Muscle layer of colon (tissue), 2 donors: Measurements from ENCODE around the gene SMG7.
"Not testable (repeated sequence)": the region's sequence is repeated elsewhere in the genome, so short reads cannot be mapped to it uniquely, and the experiment has no call there.

ENCODE experiments used
- H3K27ac ChIP-seq: one replicate; pipeline ENCODE4 v1.7.0; 2013; ENCODE audit warnings: low read depth, mild to moderate bottlenecking, low read length, moderate library complexity
- H3K27me3 ChIP-seq, 2 donors: one replicate each; pipeline ENCODE4 v1.7.0; 2013; ENCODE audit warnings: low read length in 2 of 2, mild to moderate bottlenecking in 2 of 2; ENCODE audit not compliant: insufficient read depth in 2 of 2, control insufficient read depth in 1 of 2
- H3K36me3 ChIP-seq: one replicate; pipeline ENCODE4 v1.7.0; 2013; ENCODE audit warnings: mild to moderate bottlenecking, low read length; ENCODE audit not compliant: insufficient read depth
- H3K4me1 ChIP-seq: one replicate; pipeline ENCODE4 v1.7.0; 2013; ENCODE audit warnings: mild to moderate bottlenecking, low read length; ENCODE audit not compliant: insufficient read depth
- H3K4me3 ChIP-seq, 2 donors: one replicate each; pipeline ENCODE4 v1.7.0; 2013; ENCODE audit warnings: low read length in 2 of 2, low read depth in 1 of 2, mild to moderate bottlenecking in 1 of 2, moderate library complexity in 1 of 2
- H3K9ac ChIP-seq: one replicate; pipeline ENCODE4 v1.7.0; 2013; ENCODE audit warnings: low read length
- H3K9me3 ChIP-seq: one replicate; pipeline ENCODE4 v1.7.0; 2013; ENCODE audit warnings: mild to moderate bottlenecking, low read length
- donor health status: abdominal sarcoma.
- donor health status: Adenocarcinoma of cecum.

The SMG7 gene, protein sequence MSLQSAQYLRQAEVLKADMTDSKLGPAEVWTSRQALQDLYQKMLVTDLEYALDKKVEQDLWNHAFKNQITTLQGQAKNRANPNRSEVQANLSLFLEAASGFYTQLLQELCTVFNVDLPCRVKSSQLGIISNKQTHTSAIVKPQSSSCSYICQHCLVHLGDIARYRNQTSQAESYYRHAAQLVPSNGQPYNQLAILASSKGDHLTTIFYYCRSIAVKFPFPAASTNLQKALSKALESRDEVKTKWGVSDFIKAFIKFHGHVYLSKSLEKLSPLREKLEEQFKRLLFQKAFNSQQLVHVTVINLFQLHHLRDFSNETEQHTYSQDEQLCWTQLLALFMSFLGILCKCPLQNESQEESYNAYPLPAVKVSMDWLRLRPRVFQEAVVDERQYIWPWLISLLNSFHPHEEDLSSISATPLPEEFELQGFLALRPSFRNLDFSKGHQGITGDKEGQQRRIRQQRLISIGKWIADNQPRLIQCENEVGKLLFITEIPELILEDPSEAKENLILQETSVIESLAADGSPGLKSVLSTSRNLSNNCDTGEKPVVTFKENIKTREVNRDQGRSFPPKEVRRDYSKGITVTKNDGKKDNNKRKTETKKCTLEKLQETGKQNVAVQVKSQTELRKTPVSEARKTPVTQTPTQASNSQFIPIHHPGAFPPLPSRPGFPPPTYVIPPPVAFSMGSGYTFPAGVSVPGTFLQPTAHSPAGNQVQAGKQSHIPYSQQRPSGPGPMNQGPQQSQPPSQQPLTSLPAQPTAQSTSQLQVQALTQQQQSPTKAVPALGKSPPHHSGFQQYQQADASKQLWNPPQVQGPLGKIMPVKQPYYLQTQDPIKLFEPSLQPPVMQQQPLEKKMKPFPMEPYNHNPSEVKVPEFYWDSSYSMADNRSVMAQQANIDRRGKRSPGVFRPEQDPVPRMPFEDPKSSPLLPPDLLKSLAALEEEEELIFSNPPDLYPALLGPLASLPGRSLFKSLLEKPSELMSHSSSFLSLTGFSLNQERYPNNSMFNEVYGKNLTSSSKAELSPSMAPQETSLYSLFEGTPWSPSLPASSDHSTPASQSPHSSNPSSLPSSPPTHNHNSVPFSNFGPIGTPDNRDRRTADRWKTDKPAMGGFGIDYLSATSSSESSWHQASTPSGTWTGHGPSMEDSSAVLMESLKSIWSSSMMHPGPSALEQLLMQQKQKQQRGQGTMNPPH

DNA sequence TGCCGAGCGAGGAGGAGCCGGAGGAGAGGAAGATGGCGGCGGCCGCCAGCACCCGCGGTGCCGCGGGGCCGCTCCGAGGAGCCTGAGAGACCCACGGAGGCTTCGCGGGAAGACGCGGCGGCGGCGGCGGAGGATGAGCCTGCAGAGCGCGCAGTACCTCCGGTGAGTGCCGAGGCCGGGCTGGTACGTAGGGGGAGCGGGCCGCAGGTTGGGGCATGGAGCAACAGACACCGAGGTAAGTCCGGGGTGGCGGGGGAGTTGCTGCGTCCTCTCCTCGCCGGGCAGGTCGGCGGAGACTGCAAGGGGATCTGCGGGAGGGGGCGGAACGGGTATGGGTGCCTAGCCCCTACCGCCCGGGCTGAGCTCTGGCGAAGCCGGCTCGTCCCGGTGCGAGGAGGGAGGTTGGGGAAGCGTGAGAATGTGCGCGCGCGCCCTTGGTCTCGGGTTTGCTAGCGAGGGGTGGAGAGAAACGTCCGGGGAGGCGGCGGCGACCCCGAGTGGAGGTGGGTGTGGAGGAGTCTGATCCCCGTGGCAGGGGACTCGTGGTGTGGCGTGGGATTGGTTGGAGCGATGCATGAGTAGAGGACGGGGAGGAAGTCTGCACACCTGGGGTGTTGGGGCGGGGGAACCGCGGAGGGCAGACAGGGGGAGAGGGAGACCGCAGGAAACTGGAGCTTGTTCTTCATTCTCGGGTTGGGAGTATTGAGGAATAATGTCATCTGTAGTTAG, at the start of gene SMG7:
SMG7 (plus strand) TSS at position 12 of the 729 bp plus-strand sequence; CDS start at position 134, 122 bp downstream.
- Histone ChIP-seq H3K27me3 (no peaks in the 10 kb centered on the region), H3K4me3 (peak within 1 kb of the TSS; percentile 89 to 92), H3K36me3 (no peaks in the 10 kb centered on the region), H3K9me3 (no peaks in the 10 kb centered on the region), H3K4me1 (peaks cover 18% of the 10 kb centered on the region), H3K27ac (peak within 1 kb of the TSS; percentile 99), H3K9ac (peak within 1 kb of the TSS; percentile 85)

DNA sequence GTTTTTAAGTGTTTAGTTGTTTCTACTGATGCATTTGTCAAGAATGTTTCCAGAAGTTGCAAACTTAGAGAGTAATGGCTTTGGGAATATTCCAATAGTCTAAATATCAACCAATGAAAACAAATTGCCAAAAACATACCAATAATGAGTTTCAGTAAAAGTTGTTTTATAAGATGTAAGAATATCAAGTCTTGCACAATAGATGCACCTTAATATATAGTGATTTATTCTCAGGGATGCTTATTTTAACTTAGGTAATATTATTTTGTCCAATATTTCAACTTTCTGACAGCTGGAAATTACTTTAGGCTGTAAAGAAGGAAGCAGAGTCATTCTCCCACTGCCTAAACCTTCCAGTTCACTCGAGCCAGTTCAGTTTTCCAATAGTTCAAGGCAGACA, 48.8 kb upstream of the SMG7 start:
- no peaks in the 10 kb centered on the region for H3K9me3 ChIP-seq
- peaks cover 5 to 11% of the 10 kb centered on the region in 2 donors for H3K27me3 ChIP-seq
- H3K4me3 ChIP-seq: no peak overlapping the region
- H3K4me1 ChIP-seq: no peaks in the 10 kb centered on the region
- H3K27ac ChIP-seq: no peak overlapping the region
- no peaks in the 10 kb centered on the region for H3K36me3 ChIP-seq
- H3K9ac ChIP-seq: no peak overlapping the region

DNA sequence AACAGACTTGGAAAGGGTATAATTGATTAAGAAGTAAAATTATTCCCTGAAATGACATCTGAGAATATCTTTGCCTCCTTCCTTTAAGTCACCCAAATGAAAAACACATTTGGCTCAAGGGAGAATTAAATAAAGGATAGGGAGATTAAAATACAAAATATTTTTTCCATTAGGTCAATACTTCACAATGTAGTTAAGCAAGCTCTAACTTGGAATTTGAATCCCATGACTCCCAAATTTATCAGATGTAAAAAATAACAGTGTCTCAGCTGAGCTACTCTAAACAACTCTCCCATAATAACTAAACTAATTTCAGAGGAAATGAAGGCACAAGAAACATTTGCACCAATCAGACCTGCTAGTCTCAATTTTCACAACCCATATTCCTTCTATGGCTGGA, 47.6 kb upstream of the SMG7 start:
- no peaks in the 10 kb centered on the region for H3K9me3 ChIP-seq
- H3K4me1 ChIP-seq: no peaks in the 10 kb centered on the region
- no peaks in the 10 kb centered on the region for H3K36me3 ChIP-seq
- no peak overlapping the region for H3K4me3 ChIP-seq
- no peak overlapping the region for H3K27ac ChIP-seq
- peaks cover 1 to 11% of the 10 kb centered on the region in 2 donors for H3K27me3 ChIP-seq
- H3K9ac ChIP-seq: no peak overlapping the region

DNA sequence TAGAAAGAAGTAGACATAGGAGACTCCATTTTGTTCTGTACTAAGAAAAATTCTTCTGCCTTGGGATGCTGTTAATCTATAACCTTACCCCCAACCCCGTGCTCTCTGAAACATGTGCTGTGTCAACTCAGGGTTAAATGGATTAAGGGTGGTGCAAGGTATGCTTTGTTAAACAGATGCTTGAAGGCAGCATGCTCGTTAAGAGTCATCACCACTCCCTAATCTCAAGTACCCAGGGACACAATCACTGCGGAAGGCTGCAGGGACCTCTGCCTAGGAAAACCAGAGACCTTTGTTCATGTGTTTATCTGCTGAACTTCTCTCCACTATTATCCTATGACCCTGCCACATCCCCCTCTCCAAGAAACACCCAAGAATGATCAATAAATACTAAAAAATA, 44.7 kb upstream of the SMG7 start:
- H3K36me3 ChIP-seq, H3K27me3 ChIP-seq, H3K9ac ChIP-seq, H3K4me1 ChIP-seq, H3K27ac ChIP-seq, H3K9me3 ChIP-seq, H3K4me3 ChIP-seq: not testable (repeated sequence)

DNA sequence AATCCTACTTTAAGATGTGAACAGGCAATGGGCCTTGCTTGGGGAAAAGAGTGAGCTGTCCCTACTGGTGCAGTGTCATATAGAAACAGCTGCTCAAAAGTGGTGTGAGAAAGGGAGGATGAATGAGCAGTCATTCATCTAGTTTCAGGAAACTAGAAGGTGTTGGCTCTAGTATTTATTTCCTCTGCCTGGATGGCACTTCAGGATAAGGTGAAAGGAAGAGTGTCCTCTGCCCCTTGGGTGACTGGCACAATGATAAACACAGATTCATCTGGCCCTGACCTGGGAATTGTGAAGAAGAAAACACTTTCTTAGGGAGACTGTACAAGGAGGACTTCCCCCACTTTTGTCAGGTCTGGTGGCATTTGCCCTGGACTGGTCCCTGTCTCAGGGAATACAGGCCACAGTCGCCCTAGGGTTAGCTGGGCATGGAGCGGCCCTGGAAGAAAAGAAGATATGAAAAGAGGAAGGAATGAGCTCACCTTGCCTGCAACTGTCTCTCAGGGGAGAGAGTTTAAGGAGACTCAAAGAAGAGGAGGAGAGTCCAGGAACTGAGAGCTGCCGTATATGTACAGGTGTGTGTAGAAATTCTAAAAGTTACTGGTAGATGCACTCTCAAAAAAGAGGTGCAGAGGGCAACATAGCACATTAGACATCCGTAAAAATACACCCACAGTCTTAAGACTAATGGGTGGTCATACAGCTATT, 40.3 kb upstream of the SMG7 start:
- H3K4me3 ChIP-seq: no peak overlapping the region
- H3K27ac ChIP-seq: no peak overlapping the region
- no peak overlapping the region for H3K9ac ChIP-seq
- H3K9me3 ChIP-seq: no peaks in the 10 kb centered on the region
- H3K36me3 ChIP-seq: no peaks in the 10 kb centered on the region
- H3K4me1 ChIP-seq: no peaks in the 10 kb centered on the region
- no peaks in the 10 kb centered on the region for H3K27me3 ChIP-seq

DNA sequence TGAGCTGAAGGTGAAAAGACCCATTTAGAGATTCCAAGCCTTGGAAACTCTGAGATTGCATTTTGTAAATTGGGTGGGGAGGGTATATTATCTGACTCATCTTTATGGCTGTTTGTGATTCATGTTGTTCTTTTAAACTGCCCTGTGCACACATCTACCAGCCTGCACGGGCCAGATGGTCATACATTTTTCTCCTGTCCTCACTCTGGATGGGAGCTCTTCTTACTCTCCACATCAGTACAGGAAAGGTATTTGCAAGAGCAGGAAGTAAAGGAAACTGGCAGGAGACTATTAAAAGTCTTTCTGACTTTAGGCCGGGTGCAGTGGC, 39.8 kb upstream of the SMG7 start:
- H3K9me3 ChIP-seq: no peaks in the 10 kb centered on the region
- no peaks in the 10 kb centered on the region for H3K36me3 ChIP-seq
- H3K27me3 ChIP-seq: no peaks in the 10 kb centered on the region
- H3K9ac ChIP-seq: no peak overlapping the region
- H3K4me1 ChIP-seq: no peaks in the 10 kb centered on the region
- no peak overlapping the region for H3K27ac ChIP-seq
- H3K4me3 ChIP-seq: no peak overlapping the region

DNA sequence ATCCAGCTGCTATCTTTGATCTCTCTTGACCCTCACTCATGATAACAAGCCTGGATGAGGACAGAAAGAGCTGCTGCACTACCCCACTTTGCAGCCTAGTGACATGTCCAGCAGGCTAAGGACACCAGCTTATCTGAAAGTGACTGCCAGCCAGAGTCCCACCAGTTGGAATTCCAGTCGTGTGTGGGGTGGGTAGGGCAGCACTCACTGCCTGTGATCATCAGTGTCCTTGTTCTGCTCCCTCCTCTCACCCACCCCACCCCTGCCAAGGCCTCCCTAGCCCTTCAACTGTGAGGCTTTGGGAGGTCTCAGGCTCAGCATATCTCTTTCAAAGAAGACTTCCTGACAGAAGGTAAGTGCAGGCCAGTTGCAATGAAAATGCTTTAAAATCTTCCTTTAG, 38.6 kb upstream of the SMG7 start:
- no peaks in the 10 kb centered on the region for H3K36me3 ChIP-seq
- H3K9me3 ChIP-seq: no peaks in the 10 kb centered on the region
- H3K27me3 ChIP-seq: no peaks in the 10 kb centered on the region
- no peaks in the 10 kb centered on the region for H3K4me1 ChIP-seq
- H3K27ac ChIP-seq: no peak overlapping the region
- H3K4me3 ChIP-seq: no peak overlapping the region
- H3K9ac ChIP-seq: no peak overlapping the region

DNA sequence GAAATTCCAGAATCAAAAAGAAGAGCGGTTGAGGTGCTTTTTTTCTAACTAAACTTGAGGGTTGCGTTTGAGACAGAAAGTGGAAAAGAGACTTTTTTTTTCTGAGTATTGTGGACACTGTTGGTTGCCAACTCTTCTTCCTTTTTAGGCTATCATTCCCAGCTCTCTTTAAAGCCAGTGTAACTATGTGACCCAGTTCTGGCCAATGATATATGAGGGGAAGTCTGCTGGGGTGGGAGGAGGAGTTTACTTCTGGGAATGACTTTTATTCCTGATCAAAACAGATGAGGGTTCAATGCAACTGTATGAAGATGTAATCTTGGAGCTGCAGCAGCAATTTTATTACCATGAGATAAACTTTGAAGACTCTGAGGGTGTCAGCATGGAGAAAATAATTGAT, 36.8 kb upstream of the SMG7 start:
- H3K9ac ChIP-seq: no peak overlapping the region
- no peaks in the 10 kb centered on the region for H3K9me3 ChIP-seq
- no peaks in the 10 kb centered on the region for H3K36me3 ChIP-seq
- H3K27ac ChIP-seq: no peak overlapping the region
- H3K4me3 ChIP-seq: no peak overlapping the region
- no peaks in the 10 kb centered on the region for H3K4me1 ChIP-seq
- no peaks in the 10 kb centered on the region for H3K27me3 ChIP-seq

DNA sequence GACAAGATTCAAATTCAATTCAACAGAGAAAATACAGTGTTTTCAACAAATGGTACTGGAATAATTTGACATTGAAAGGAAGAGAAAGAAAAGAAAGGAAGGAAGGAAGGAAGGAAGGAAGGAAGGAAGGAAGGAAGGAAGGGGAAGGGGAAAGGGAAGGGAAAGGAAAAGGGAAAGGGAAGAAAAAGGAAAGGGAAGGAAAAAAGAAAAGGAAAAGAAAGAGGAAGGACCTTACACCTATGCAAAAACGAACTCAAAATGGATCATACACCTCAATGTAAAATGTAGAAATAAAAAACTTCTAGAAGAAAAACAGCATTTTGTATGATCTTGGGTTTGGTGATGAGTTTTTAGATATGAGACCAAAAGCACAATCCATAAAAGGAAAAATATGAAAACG, 34.2 kb upstream of the SMG7 start:
- no peaks in the 10 kb centered on the region for H3K4me1 ChIP-seq
- H3K27ac ChIP-seq: no peak overlapping the region
- H3K36me3 ChIP-seq: no peaks in the 10 kb centered on the region
- H3K4me3 ChIP-seq: no peak overlapping the region
- H3K9me3 ChIP-seq: no peaks in the 10 kb centered on the region
- H3K9ac ChIP-seq: no peak overlapping the region
- H3K27me3 ChIP-seq: no peaks in the 10 kb centered on the region

DNA sequence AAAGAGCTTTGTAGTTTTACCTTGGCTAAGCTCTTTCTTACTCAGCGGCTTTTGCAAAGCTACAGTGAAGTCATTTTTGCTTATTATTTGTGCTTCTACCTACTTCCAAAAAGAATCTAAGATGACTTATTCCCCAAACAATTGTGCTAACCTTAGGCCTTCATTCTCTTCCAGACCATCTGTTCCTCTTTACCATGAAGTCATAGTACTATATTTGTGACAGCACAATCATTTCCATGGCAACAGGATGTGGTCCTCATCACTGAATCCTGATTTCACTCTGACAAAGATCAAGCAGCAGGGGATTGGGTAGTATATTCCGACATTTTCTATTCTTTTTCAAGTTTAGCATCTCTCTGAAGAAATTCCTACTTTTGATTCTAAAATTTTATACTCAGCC, 29.3 kb upstream of the SMG7 start:
- Histone ChIP-seq H3K9ac (no peak overlapping the region), H3K4me3 (no peak overlapping the region), H3K27me3 (no peaks in the 10 kb centered on the region), H3K27ac (no peak overlapping the region), H3K4me1 (no peaks in the 10 kb centered on the region), H3K9me3 (no peaks in the 10 kb centered on the region), H3K36me3 (no peaks in the 10 kb centered on the region)
